Endothelial cell of umbilical vein (primary cell): Measurements from ENCODE around the gene MAFF.

Experiments
- EZH2 ChIP-seq: IDR thresholded peaks from 2 replicates; pipeline ENCODE4 v1.6.1; 2012; ENCODE audit warnings: borderline replicate concordance, low read depth, mild to moderate bottlenecking, moderate library complexity, low read length, inconsistent platforms; ENCODE audit not compliant: severe bottlenecking
- FOS ChIP-seq: IDR thresholded peaks from 2 replicates; pipeline ENCODE4 v1.6.1; 2011; ENCODE audit warnings: mild to moderate bottlenecking, low read length, moderate library complexity, borderline replicate concordance; ENCODE audit not compliant: insufficient read depth
- GATA2 ChIP-seq: IDR thresholded peaks from 2 replicates; pipeline ENCODE4 v1.7.0; 2011; ENCODE audit warnings: low read depth, mild to moderate bottlenecking, moderate library complexity, mixed read lengths, low read length; ENCODE audit not compliant: insufficient read length, insufficient read depth
- JUN ChIP-seq: IDR thresholded peaks from 2 replicates; pipeline ENCODE4 v1.6.1; 2011; ENCODE audit warnings: borderline replicate concordance, low read depth; ENCODE audit not compliant: insufficient read length, insufficient read depth
- POLR2A ChIP-seq: IDR thresholded peaks from 2 replicates; pipeline ENCODE4 v1.6.1; 2012; ENCODE audit warnings: low read depth, mild to moderate bottlenecking, control low read depth, low read length
- POLR2AphosphoS5 ChIP-seq: IDR thresholded peaks from 2 replicates; pipeline ENCODE4 v1.6.1; 2012; ENCODE audit warnings: low read depth, mild to moderate bottlenecking, control low read depth, low read length, moderate library complexity; ENCODE audit not compliant: insufficient read depth
- TF ChIP-seq, protein P1 (sequence below), 2 donors: IDR thresholded peaks; 1 replicate in 1 of 2; 2 replicates in 1 of 2; pipeline ENCODE4 v1.5.1; 2011; ENCODE audit warnings: low read length in 2 of 2, mild to moderate bottlenecking in 2 of 2, moderate library complexity in 2 of 2, control low read depth in 1 of 2, inconsistent platforms in 1 of 2, low read depth in 1 of 2; ENCODE audit not compliant: insufficient read depth in 1 of 2; ENCODE audit errors: extremely low read depth in 1 of 2

GRCh38 chr22:38230916-38231315 lies 29.1 kb downstream of the MAFF start:
- TF ChIP-seq, protein P1, sequence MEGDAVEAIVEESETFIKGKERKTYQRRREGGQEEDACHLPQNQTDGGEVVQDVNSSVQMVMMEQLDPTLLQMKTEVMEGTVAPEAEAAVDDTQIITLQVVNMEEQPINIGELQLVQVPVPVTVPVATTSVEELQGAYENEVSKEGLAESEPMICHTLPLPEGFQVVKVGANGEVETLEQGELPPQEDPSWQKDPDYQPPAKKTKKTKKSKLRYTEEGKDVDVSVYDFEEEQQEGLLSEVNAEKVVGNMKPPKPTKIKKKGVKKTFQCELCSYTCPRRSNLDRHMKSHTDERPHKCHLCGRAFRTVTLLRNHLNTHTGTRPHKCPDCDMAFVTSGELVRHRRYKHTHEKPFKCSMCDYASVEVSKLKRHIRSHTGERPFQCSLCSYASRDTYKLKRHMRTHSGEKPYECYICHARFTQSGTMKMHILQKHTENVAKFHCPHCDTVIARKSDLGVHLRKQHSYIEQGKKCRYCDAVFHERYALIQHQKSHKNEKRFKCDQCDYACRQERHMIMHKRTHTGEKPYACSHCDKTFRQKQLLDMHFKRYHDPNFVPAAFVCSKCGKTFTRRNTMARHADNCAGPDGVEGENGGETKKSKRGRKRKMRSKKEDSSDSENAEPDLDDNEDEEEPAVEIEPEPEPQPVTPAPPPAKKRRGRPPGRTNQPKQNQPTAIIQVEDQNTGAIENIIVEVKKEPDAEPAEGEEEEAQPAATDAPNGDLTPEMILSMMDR (IDR thresholded peaks at IDR 0.05; ENCODE audit: extremely low read depth in 1 of 2, insufficient read depth in 1 of 2, low read depth in 1 of 2, low read length in 2 of 2): no peak
- TF ChIP-seq POLR2AphosphoS5 (peak; percentile 33), JUN (no peak), FOS (no peak), POLR2A (no peak), EZH2 (no peak), GATA2 (no peak)
